ENCODE measurements around the gene EPB41L3.

EPB41L3 gene

GRCh38 chr18:5546660-5547059, 2.9 kb upstream of the EPB41L3 start:
- TF ChIP-seq CREB1 (IDR thresholded peaks at IDR 0.05; ENCODE audit: low read depth): no peak
- TF ChIP-seq MAX (IDR thresholded peaks at IDR 0.05): no peak
- no peak for TF ChIP-seq NFIC (IDR thresholded peaks at IDR 0.05)
- TF ChIP-seq EP300 (IDR thresholded peaks at IDR 0.05; ENCODE audit: borderline replicate concordance): no peak
- no peak for TF ChIP-seq CEBPB (IDR thresholded peaks at IDR 0.05)
- no peak for TF ChIP-seq FOXM1 (IDR thresholded peaks at IDR 0.05; ENCODE audit: borderline replicate concordance, low read depth)
- TF ChIP-seq TCF12 (IDR thresholded peaks at IDR 0.05; ENCODE audit: low read depth): no peak

GRCh38 chr18:5543036-5543680, 639 bp downstream of the EPB41L3 start:
- TF ChIP-seq CEBPB (IDR thresholded peaks at IDR 0.05) (no peak), TAF1 (IDR thresholded peaks at IDR 0.05; ENCODE audit: low read depth) (no peak), NFIC (IDR thresholded peaks at IDR 0.05) (no peak), ZBTB7A (IDR thresholded peaks at IDR 0.05; ENCODE audit: low read depth) (no peak), RAD21 (IDR thresholded peaks at IDR 0.05; ENCODE audit: low read depth) (no peak), REST (IDR thresholded peaks at IDR 0.05; ENCODE audit: low read depth) (no peak), EGR1 (IDR thresholded peaks at IDR 0.05) (no peak), USF1 (IDR thresholded peaks at IDR 0.05) (no peak), YY1 (IDR thresholded peaks at IDR 0.05; ENCODE audit: low read depth) (no peak), CREB1 (IDR thresholded peaks at IDR 0.05; ENCODE audit: low read depth) (no peak), TCF12 (IDR thresholded peaks at IDR 0.05; ENCODE audit: low read depth) (no peak), MAX (IDR thresholded peaks at IDR 0.05) (no peak), FOXM1 (IDR thresholded peaks at IDR 0.05; ENCODE audit: borderline replicate concordance, low read depth) (no peak), EP300 (IDR thresholded peaks at IDR 0.05; ENCODE audit: borderline replicate concordance) (no peak), TEAD4 (IDR thresholded peaks at IDR 0.05) (no peak)

- no peak for TF ChIP-seq CEBPB (IDR thresholded peaks at IDR 0.05)
- no peak for TF ChIP-seq YY1 (IDR thresholded peaks at IDR 0.05; ENCODE audit: low read depth)
- TF ChIP-seq NFIC (IDR thresholded peaks at IDR 0.05): no peak
- TF ChIP-seq TEAD4 (IDR thresholded peaks at IDR 0.05): no peak
- TF ChIP-seq EP300 (IDR thresholded peaks at IDR 0.05; ENCODE audit: borderline replicate concordance): no peak
These were observed 1.2 kb downstream of the EPB41L3 start for GRCh38 chr18:5542515-5543035.

- TF ChIP-seq RAD21 (IDR thresholded peaks at IDR 0.05; ENCODE audit: low read depth) (no peak), EGR1 (IDR thresholded peaks at IDR 0.05) (no peak), TEAD4 (IDR thresholded peaks at IDR 0.05) (no peak), MAX (IDR thresholded peaks at IDR 0.05) (no peak), CEBPB (IDR thresholded peaks at IDR 0.05) (no peak), FOXM1 (IDR thresholded peaks at IDR 0.05; ENCODE audit: borderline replicate concordance, low read depth) (no peak), USF1 (IDR thresholded peaks at IDR 0.05) (no peak), TCF12 (IDR thresholded peaks at IDR 0.05; ENCODE audit: low read depth) (no peak), NFIC (IDR thresholded peaks at IDR 0.05) (no peak), EP300 (IDR thresholded peaks at IDR 0.05; ENCODE audit: borderline replicate concordance) (no peak), ZBTB7A (IDR thresholded peaks at IDR 0.05; ENCODE audit: low read depth) (no peak)
These were observed 2.2 kb downstream of the EPB41L3 start for GRCh38 chr18:5541644-5542043.

- TF ChIP-seq TCF12 (IDR thresholded peaks at IDR 0.05; ENCODE audit: low read depth) (no peak), FOXM1 (IDR thresholded peaks at IDR 0.05; ENCODE audit: borderline replicate concordance, low read depth) (no peak), ZBTB7A (IDR thresholded peaks at IDR 0.05; ENCODE audit: low read depth) (no peak), CREB1 (IDR thresholded peaks at IDR 0.05; ENCODE audit: low read depth) (no peak), EGR1 (IDR thresholded peaks at IDR 0.05) (no peak), RAD21 (IDR thresholded peaks at IDR 0.05; ENCODE audit: low read depth) (no peak), MAX (IDR thresholded peaks at IDR 0.05) (no peak), TAF1 (IDR thresholded peaks at IDR 0.05; ENCODE audit: low read depth) (no peak), USF1 (IDR thresholded peaks at IDR 0.05) (no peak), NFIC (IDR thresholded peaks at IDR 0.05) (no peak), REST (IDR thresholded peaks at IDR 0.05; ENCODE audit: low read depth) (no peak), EP300 (IDR thresholded peaks at IDR 0.05; ENCODE audit: borderline replicate concordance) (no peak), TEAD4 (IDR thresholded peaks at IDR 0.05) (no peak), YY1 (IDR thresholded peaks at IDR 0.05; ENCODE audit: low read depth) (no peak), CEBPB (IDR thresholded peaks at IDR 0.05) (no peak)
These were observed 4.4 kb downstream of the EPB41L3 start for GRCh38 chr18:5539391-5539790.

Measured in Ishikawa (cell line).